ENCODE measurements around the gene CHCHD2.
A peak's percentile ranks its signal among the peaks of the same experiment; 100 is the strongest.
"Not testable (repeated sequence)": the region's sequence is repeated elsewhere in the genome, so short reads cannot be mapped to it uniquely, and the experiment has no call there.

CHCHD2 gene

GRCh38 chr7:56106108-56107073, at the start of gene CHCHD2:
Gene CHCHD2 (minus strand): TSS chr7:56106476. CDS start chr7:56106413, 63 bp downstream.
- peak; percentile 96 to 99 for DNase-seq

- DNase-seq, result not testable (repeated sequence)
These were observed 24.8 kb upstream of the CHCHD2 start for GRCh38 chr7:56131062-56131461.

- DNase-seq, result no peak
These were observed 21.1 kb upstream of the CHCHD2 start for GRCh38 chr7:56127241-56127975.

- DNase-seq, result no peak
These were observed 19.6 kb upstream of the CHCHD2 start for GRCh38 chr7:56125831-56126230.

- no peak for DNase-seq
These were observed 18.7 kb upstream of the CHCHD2 start for GRCh38 chr7:56124981-56125380.

GRCh38 chr7:56121440-56121839, 15.2 kb upstream of the CHCHD2 start:
- no peak for DNase-seq

GRCh38 chr7:56115852-56116538, 9.7 kb upstream of the CHCHD2 start, which contains the start of gene NUPR2:
Gene NUPR2 (minus strand): TSS chr7:56116417. CDS start chr7:56116314, 103 bp downstream.
- no peak for DNase-seq

- DNase-seq, result not testable (repeated sequence)
These were observed 6.0 kb upstream of the CHCHD2 start for GRCh38 chr7:56112244-56112643.

GRCh38 chr7:56110611-56111010, 4.3 kb upstream of the CHCHD2 start:
- DNase-seq, result no peak

GRCh38 chr7:56107954-56108258, 1.6 kb upstream of the CHCHD2 start:
- DNase-seq, result no peak

- DNase-seq, result no peak
These were observed 768 bp downstream of the CHCHD2 start for GRCh38 chr7:56105508-56105907.

- not testable (repeated sequence) for DNase-seq
These were observed 2.1 kb downstream of the CHCHD2 start for GRCh38 chr7:56104138-56104537.

GRCh38 chr7:56099653-56100052, 6.6 kb downstream of the CHCHD2 start:
- DNase-seq, result no peak

GRCh38 chr7:56098187-56099008, 7.9 kb downstream of the CHCHD2 start:
- not testable (repeated sequence) for DNase-seq

GRCh38 chr7:56097700-56098099, 8.6 kb downstream of the CHCHD2 start:
- no peak for DNase-seq

- peak; percentile 74 to 80 for DNase-seq
These were observed 13.3 kb downstream of the CHCHD2 start, which contains the start of gene PHKG1 for GRCh38 chr7:56092789-56093531. Gene PHKG1 (minus strand): TSS chr7:56092952. CDS start chr7:56088941, 4,011 bp downstream.

GRCh38 chr7:56092388-56092787, 13.9 kb downstream of the CHCHD2 start:
- not testable (repeated sequence) for DNase-seq

- DNase-seq, result peak; percentile 43 to 65
These were observed 14.7 kb downstream of the CHCHD2 start for GRCh38 chr7:56091591-56091990.

- DNase-seq, result no peak
These were observed 18.8 kb downstream of the CHCHD2 start for GRCh38 chr7:56087445-56087844.

- no peak for DNase-seq
These were observed 19.5 kb downstream of the CHCHD2 start for GRCh38 chr7:56086761-56087160.

- DNase-seq, result peak; percentile 13 to 54
These were observed 23.0 kb downstream of the CHCHD2 start for GRCh38 chr7:56083150-56083785.
